Choroid plexus epithelial cell (primary cell): ENCODE results near the gene RPN1.

Experiments used
- DNase-seq: peaks from one replicate; pipeline ENCODE4 v3.0.0-alpha.2; 2010; ENCODE audit warnings: low read depth
- H3K4me3 ChIP-seq: 2 replicates; pipeline ENCODE4 v1.5.1; 2011; ENCODE audit warnings: low read depth, mild to moderate bottlenecking, control low read depth, low read length, moderate library complexity
- CTCF ChIP-seq: conservative IDR thresholded peaks from 2 replicates; pipeline ENCODE4 v1.5.1; 2011; ENCODE audit warnings: low read depth, mild to moderate bottlenecking, control low read depth, inconsistent platforms, low read length, moderate library complexity

RPN1 gene

DNA sequence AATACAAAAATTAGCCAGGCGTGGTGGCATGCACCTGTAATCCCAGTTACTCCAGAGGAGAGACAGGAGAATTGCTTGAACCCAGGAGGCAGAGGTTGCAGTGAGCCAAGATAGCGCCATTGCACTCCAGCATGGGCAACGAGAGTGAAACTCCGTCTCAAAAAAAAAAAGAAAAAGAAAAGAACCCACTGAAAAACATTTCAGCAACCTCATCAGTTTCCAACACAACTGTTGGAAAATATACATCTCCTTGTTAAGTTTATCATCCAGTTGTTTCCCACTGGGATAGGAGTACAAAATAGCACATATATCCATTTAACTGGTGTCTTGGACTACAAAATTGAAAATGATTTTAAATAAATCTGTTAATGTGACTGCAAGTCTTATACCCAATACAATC is 2.2 kb downstream of the RPN1 start:
- TF ChIP-seq CTCF = no peak
- no peak for DNase-seq
- peak overlapping the region; percentile 100 for H3K4me3 ChIP-seq

DNA sequence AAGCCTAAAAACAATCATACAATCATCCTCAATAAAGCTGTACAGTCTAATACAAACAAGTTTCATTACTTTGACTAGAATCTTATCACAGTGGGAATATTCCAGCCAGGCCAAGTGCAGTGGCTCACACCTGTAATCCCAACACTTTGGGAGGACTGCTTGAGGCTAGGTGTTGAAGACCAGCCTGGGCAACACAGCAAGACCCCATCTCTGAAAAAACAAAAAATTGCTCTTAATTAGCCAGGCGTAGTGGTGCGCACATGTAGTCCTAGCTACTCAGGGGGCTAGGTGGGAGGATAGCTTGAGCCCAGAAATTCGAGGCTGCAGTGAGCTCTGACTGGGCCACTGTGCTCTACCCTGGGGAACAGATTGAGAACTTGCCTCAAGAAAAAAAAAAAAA is 3.3 kb downstream of the RPN1 start:
- DNase-seq = no peak
- TF ChIP-seq CTCF = no peak

DNA sequence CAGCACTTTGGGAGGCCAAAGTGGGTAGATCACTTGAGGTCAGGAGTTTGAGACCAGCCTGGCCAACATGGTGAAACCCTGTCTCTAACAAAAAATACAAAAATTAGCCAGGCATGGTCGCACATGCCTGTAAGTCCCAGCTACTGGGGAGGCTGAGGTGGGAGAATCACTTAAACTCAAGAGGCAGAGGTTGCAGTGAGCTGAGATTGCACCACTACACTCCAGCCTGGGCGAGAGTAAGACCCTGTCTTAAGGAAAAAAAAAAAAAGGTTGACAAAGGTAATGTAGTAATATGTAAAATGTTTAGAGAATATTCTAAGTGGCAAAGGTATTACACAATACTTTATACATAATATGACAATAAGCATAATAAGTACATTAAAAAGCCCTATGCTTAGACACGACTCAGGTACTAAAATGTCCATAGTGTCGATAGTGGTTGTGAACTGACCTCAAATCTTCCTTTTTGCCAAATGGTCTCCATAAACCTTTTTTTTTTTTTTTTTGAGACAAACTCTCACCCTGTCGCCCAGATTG is 16.5 kb downstream of the RPN1 start:
- H3K4me3 ChIP-seq = no peak overlapping the region
- no peak for DNase-seq
- no peak for TF ChIP-seq CTCF

More for the DNA sequence above, 3.3 kb downstream of the RPN1 start:
- no peak overlapping the region for H3K4me3 ChIP-seq

- DNase-seq = no peak
- no peak overlapping the region for H3K4me3 ChIP-seq
- no peak for TF ChIP-seq CTCF
Observed at GRCh38 chr3:128632301-128632700, 18.3 kb downstream of the RPN1 start.

GRCh38 chr3:128629936-128630335 is 20.7 kb downstream of the RPN1 start:
- DNase-seq = no peak
- H3K4me3 ChIP-seq = no peak overlapping the region
- TF ChIP-seq CTCF = no peak

GRCh38 chr3:128625409-128625945 is 25.1 kb downstream of the RPN1 start:
- peak; percentile 18 for TF ChIP-seq CTCF
- no peak for DNase-seq
- H3K4me3 ChIP-seq = no peak overlapping the region

- no peak for TF ChIP-seq CTCF
- no peak overlapping the region for H3K4me3 ChIP-seq
- peak; percentile 72 for DNase-seq
Observed at GRCh38 chr3:128624526-128625138, 26.0 kb downstream of the RPN1 start.
